ENCODE data around the gene ZFHX3. TPM values are rescaled to one million over a fixed set of nuclear protein-coding genes. Genes with fewer than 3 reads are reported as not detected.

The ZFHX3 gene
- total and polyA plus RNA-seq, 10 of the 15 experiments (the other 5 are each of a cell fraction or from before 2014, with no cell fraction given) = 0.68 to 8.6 (median 2.0) TPM

- Histone ChIP-seq H3K4me1 (ENCODE audit: control insufficient read depth, insufficient read depth, low read length) (no peaks in the 10 kb centered on the region), H3K36me3 (ENCODE audit: control insufficient read depth in 2 of 2, insufficient read depth in 2 of 2, low read length in 1 of 2) (no peaks in the 10 kb centered on the region), H3K9ac (ENCODE audit: control insufficient read depth, insufficient read depth, low read length) (no peak overlapping the region), H3K27me3 (replicated peaks in 1 of 2; ENCODE audit: control insufficient read depth in 2 of 2, insufficient read depth in 2 of 2, low read length in 1 of 2) (no peaks in the 10 kb centered on the region), H3K27ac (ENCODE audit: control insufficient read depth, insufficient read depth) (no peak overlapping the region), H3K4me3 (no peak overlapping the region), H4K20me1 (ENCODE audit: control insufficient read depth, insufficient read depth) (no peaks in the 10 kb centered on the region), H3K4me2 (ENCODE audit: control insufficient read depth, insufficient read depth) (no peak overlapping the region), H2AFZ (ENCODE audit: control insufficient read depth, low read depth, low read length) (no peak overlapping the region), H3K9me3 (replicated peaks; ENCODE audit: control insufficient read depth, insufficient read depth, low read length) (no peaks in the 10 kb centered on the region; the same call in 2 of the 3 replicates), H3K79me2 (ENCODE audit: control insufficient read depth, insufficient read depth, low read length) (no peaks in the 10 kb centered on the region)
- DNase-seq (ENCODE audit: low read depth, low spot score) (no peak), ATAC-seq (no peak; the same call in 2 of the 3 replicates), FAIRE-seq (no peak)
- intact Hi-C loops (cut with micrococcal nuclease; ENCODE audit: unreplicated experiment) = no loop called here
- in situ Hi-C loops (cut with MboI) = no loop called here
- RAD21 ChIA-PET (ENCODE audit: unreplicated experiment) = no interaction called here
- no TSS peak for BruUV-seq (replicated peaks)
- no peak for TF ChIP-seq PAX5 (IDR thresholded peaks at IDR 0.05; ENCODE audit: borderline replicate concordance, low read depth, low read length)
- no peak for TF ChIP-seq CBFB (IDR thresholded peaks at IDR 0.05; ENCODE audit: low read depth)
- no peak for TF ChIP-seq MTA3 (IDR thresholded peaks at IDR 0.05; ENCODE audit: borderline replicate concordance, low read length)
- SMC1A ChIA-PET (ENCODE audit: uncharacterized antibody, unreplicated experiment) = no interaction called here
- POLR2A ChIA-PET = no interaction called here
- WGBS (ENCODE audit: insufficient coverage, insufficient replicate concordance, low lambda C conversion rate, missing lambda C conversion rate) = 100% methylated on average over 2 of the region's 2 CpGs
- CTCF ChIA-PET = interaction anchor here (1.1 kb wide), 1 partner anchor 96 kb away, joined by 3 read pairs; no protein-coding TSS in a partner anchor
These were observed 311.9 kb downstream of the ZFHX3 start for GRCh38 chr16:72736074-72736473.

Small RNA genes within 50 kb of the gene (small RNA-seq; reads per million reads assigned to genes)
- gene AC002044.1 (not detected), gene RNU7-71P (not detected)
